Measurements from ENCODE around the gene C1orf87. TPM values are rescaled to one million over a fixed set of nuclear protein-coding genes. Genes with fewer than 3 reads are reported as not detected.

Gene C1orf87
- total RNA-seq, 4 donors from 2014 or later: 0.40 TPM; not detected in 3

DNA sequence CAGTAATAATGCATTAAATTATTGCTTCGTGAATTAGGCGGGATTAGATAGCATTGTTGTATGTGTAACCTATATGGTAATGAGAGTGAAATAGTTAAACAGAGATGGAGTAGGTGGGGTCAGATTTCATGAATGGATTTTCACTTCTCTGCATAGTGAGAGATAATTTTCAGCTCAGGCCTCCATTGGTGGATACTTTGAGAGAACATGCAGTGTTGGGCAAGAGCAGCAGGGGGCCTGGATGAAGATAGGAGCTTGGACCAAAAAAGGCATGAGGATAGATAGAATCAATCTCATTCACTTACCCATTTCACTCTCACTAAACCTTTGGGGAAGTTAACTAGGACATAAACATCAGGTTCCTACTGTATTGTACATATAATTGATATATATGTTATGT is 39.5 kb upstream of the C1orf87 start:
- intact Hi-C loops (cut with DNase I; ENCODE audit: low total_unique reads) (no loop called here), in situ Hi-C loops (cut with MboI; ENCODE audit: low pct_ligation_motif_present in 1 of 4, low pct_unique_long_range_greater_than_20kb in 1 of 4, low sequenced_read_pairs in 3 of 4) (no loop called here)
- no peaks in the 10 kb centered on the region for H3K27me3 ChIP-seq
- H3K9me3 ChIP-seq: no peaks in the 10 kb centered on the region
- H3K4me3 ChIP-seq: no peak overlapping the region
- TF ChIP-seq POLR2A (IDR thresholded peaks at IDR 0.05) (no peak), CTCF (IDR thresholded peaks at IDR 0.05) (no peak), POLR2AphosphoS5 (IDR thresholded peaks at IDR 0.05) (no peak), EP300 (IDR thresholded peaks at IDR 0.05; ENCODE audit: low read depth) (no peak)
- no peaks in the 10 kb centered on the region for H3K4me1 ChIP-seq
- no peaks in the 10 kb centered on the region for H3K36me3 ChIP-seq
- 95 to 100% methylated on average over 2 of the region's 2 CpGs for WGBS, 2 donors (ENCODE audit: low coverage in 1 of 2)
- H3K27ac ChIP-seq: no peak overlapping the region
- DNase-seq: no peak

DNA sequence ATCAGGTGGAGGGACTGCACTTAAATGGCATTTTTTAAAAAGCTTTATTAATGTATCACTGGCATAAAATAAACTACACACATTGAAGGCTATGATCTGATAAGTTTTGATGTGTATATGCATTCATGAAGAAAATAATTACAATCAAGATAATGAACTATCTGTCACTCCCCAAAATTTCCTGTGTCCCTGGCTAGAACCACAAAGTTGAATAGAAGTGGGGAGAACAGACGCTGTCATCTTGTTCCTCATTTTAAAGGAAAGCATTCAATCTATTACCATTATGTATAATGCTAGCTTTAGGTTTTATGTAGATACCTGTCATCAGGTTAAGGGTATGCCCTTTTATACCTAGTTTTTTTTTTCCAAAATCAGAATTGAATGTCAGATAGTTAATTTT is 38.1 kb upstream of the C1orf87 start:
- no peaks in the 10 kb centered on the region for H3K9me3 ChIP-seq
- H3K27ac ChIP-seq: no peak overlapping the region

DNA sequence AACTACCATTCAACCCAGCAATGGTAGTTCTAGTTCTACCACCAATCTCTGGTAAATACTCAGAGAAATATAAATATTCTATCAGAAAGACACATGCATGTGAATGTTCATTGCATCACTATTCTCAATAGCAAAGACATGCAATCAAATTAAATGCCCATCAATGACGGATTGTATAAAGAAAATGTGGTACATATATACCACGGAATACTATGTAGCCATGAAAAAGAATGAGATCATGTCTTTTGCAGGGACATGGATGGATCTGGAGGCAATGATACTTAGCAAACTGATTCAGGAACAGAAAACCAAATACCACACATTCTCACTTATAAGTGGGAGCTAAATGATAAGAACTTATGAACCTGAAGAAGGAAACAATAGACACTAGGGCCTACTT is 37.5 kb upstream of the C1orf87 start:
- Histone ChIP-seq H3K27me3 (no peaks in the 10 kb centered on the region), H3K9me3 (no peaks in the 10 kb centered on the region), H3K27ac (no peak overlapping the region), H3K36me3 (no peaks in the 10 kb centered on the region), H3K4me1 (no peaks in the 10 kb centered on the region), H3K4me3 (no peak overlapping the region)
- WGBS, 2 donors (ENCODE audit: low coverage in 1 of 2): 89 to 96% methylated on average over 2 of the region's 2 CpGs
- in situ Hi-C loops (cut with MboI; ENCODE audit: low pct_ligation_motif_present in 1 of 4, low pct_unique_long_range_greater_than_20kb in 1 of 4, low sequenced_read_pairs in 3 of 4): no loop called here
- TF ChIP-seq EP300 (IDR thresholded peaks at IDR 0.05; ENCODE audit: low read depth) (no peak), POLR2AphosphoS5 (IDR thresholded peaks at IDR 0.05) (no peak), POLR2A (IDR thresholded peaks at IDR 0.05) (no peak), CTCF (IDR thresholded peaks at IDR 0.05) (no peak)
- intact Hi-C loops (cut with DNase I; ENCODE audit: low total_unique reads): no loop called here
- no peak for DNase-seq

More for the DNA sequence above, 38.1 kb upstream of the C1orf87 start:
- Histone ChIP-seq H3K27me3 (no peaks in the 10 kb centered on the region), H3K36me3 (no peaks in the 10 kb centered on the region), H3K4me1 (no peaks in the 10 kb centered on the region), H3K4me3 (no peak overlapping the region)
- DNase-seq: no peak
- in situ Hi-C loops (cut with MboI; ENCODE audit: low pct_ligation_motif_present in 1 of 4, low pct_unique_long_range_greater_than_20kb in 1 of 4, low sequenced_read_pairs in 3 of 4): no loop called here
- 67 to 68% methylated on average over 1 of the region's 1 CpG for WGBS, 2 donors (ENCODE audit: low coverage in 1 of 2)
- intact Hi-C loops (cut with DNase I; ENCODE audit: low total_unique reads): no loop called here
- TF ChIP-seq EP300 (IDR thresholded peaks at IDR 0.05; ENCODE audit: low read depth): no peak
- TF ChIP-seq POLR2A (IDR thresholded peaks at IDR 0.05): no peak
- TF ChIP-seq POLR2AphosphoS5 (IDR thresholded peaks at IDR 0.05): no peak
- TF ChIP-seq CTCF (IDR thresholded peaks at IDR 0.05): no peak

GRCh38 chr1:60108196-60108595 is 34.6 kb upstream of the C1orf87 start:
- Histone ChIP-seq H3K27me3 (no peaks in the 10 kb centered on the region), H3K4me3 (no peak overlapping the region), H3K9me3 (no peaks in the 10 kb centered on the region), H3K27ac (no peak overlapping the region), H3K4me1 (no peaks in the 10 kb centered on the region), H3K36me3 (no peaks in the 10 kb centered on the region)
- 56% methylated on average over 3 of the region's 3 CpGs; no CpG with 5 or more reads in 1 of the 2 donors for WGBS, 2 donors (ENCODE audit: low coverage in 1 of 2)
- intact Hi-C loops (cut with DNase I; ENCODE audit: low total_unique reads): no loop called here
- TF ChIP-seq EP300 (IDR thresholded peaks at IDR 0.05; ENCODE audit: low read depth) (no peak), POLR2A (IDR thresholded peaks at IDR 0.05) (no peak), CTCF (IDR thresholded peaks at IDR 0.05) (no peak)
- in situ Hi-C loops (cut with MboI; ENCODE audit: low pct_ligation_motif_present in 1 of 4, low pct_unique_long_range_greater_than_20kb in 1 of 4, low sequenced_read_pairs in 3 of 4): no loop called here
- DNase-seq: no peak

Measured in transverse colon (tissue), 4 donors.